Tibial nerve (tissue), 4 donors: Measurements from ENCODE around the gene NUCB2. TPM values are rescaled to one million over a fixed set of nuclear protein-coding genes. Genes with fewer than 3 reads are reported as not detected.

Source experiments
- DNase-seq, 2 donors: peaks; one replicate each; pipeline ENCODE4 v3.0.0-alpha.2; 2019; ENCODE audit warnings: low spot score in 2 of 2
- H3K27ac ChIP-seq, 4 donors: fragments of 200-600 bp; sonication (generic) in 3 of 4; one replicate each; pipeline ENCODE4 v1.5.1; 2017 to 2019; ENCODE audit warnings: mild to moderate bottlenecking in 1 of 4
- H3K27me3 ChIP-seq, 2 donors: fragments of 200-600 bp; sonication (generic) in 1 of 2; one replicate each; pipeline versions ENCODE4 v1.5.1 to v1.6.0; 2017 to 2019
- H3K36me3 ChIP-seq, 3 donors: fragments of 200-600 bp; sonication (generic); one replicate each; pipeline ENCODE4 v1.5.1; 2018 to 2019
- H3K4me1 ChIP-seq, 4 donors: fragments of 200-600 bp; sonication (generic) in 3 of 4; one replicate each; pipeline ENCODE4 v1.5.1; 2017 to 2019
- H3K4me3 ChIP-seq, 4 donors: fragments of 200-600 bp; sonication (generic) in 3 of 4; one replicate each; pipeline ENCODE4 v1.5.1; 2017 to 2019; ENCODE audit warnings: mild to moderate bottlenecking in 1 of 4, moderate library complexity in 1 of 4
- H3K9me3 ChIP-seq, 4 donors: fragments of 200-600 bp; sonication (generic) in 3 of 4; one replicate each; pipeline ENCODE4 v1.5.1; 2017 to 2019
- EP300 ChIP-seq, 2 donors: sonication (generic); formaldehyde crosslinking; IDR thresholded peaks; one replicate each; pipeline ENCODE4 v1.6.1; 2017; ENCODE audit warnings: antibody characterized with exemption in 2 of 2, mild to moderate bottlenecking in 1 of 2
- POLR2A ChIP-seq, 2 donors: fragments of 450-650 bp; IDR thresholded peaks; one replicate each; pipeline ENCODE4 v1.6.1; 2017; ENCODE audit warnings: antibody characterized with exemption in 2 of 2, mild to moderate bottlenecking in 2 of 2, moderate library complexity in 2 of 2
- WGBS, 2 donors: methylation state at CpG; one replicate each; pipeline ENCODE4 v1.1.5; 2018; 5-methylcytosine and 5-hydroxymethylcytosine counted together
- total RNA-seq, 4 donors: library from RNA; depleted of rRNA; stranded (reverse); fragments of >200 nt; gene quantifications; one replicate each; pipeline ENCODE4 v1.1.0, GENCODE V29; 2016
- TF ChIP-seq, protein P1 (sequence below), 5 experiments: fragments of 200-600 bp in 3 of 5; fragments of 450-650 bp in 2 of 5; sonication (generic) in 3 of 5; IDR thresholded peaks; one replicate each; pipeline ENCODE4 v1.5.1; 2016 to 2019; ENCODE audit warnings: antibody characterized with exemption in 5 of 5, mild to moderate bottlenecking in 3 of 5, moderate library complexity in 2 of 5

Gene NUCB2
- total RNA-seq, 4 donors from 2014 or later: 29.1 to 45.4 (median 36.0) TPM

- Histone ChIP-seq H3K36me3 (peaks cover 0 to 29% (median 0%) of the 10 kb centered on the region in 3 donors), H3K9me3 (no peaks in the 10 kb centered on the region), H3K27ac (no peak overlapping the region), H3K4me3 (no peak overlapping the region), H3K27me3 (no peaks in the 10 kb centered on the region), H3K4me1 (no peaks in the 10 kb centered on the region)
- no peak for TF ChIP-seq POLR2A (IDR thresholded peaks at IDR 0.05)
- no peak for TF ChIP-seq EP300 (IDR thresholded peaks at IDR 0.05)
- TF ChIP-seq, protein P1, sequence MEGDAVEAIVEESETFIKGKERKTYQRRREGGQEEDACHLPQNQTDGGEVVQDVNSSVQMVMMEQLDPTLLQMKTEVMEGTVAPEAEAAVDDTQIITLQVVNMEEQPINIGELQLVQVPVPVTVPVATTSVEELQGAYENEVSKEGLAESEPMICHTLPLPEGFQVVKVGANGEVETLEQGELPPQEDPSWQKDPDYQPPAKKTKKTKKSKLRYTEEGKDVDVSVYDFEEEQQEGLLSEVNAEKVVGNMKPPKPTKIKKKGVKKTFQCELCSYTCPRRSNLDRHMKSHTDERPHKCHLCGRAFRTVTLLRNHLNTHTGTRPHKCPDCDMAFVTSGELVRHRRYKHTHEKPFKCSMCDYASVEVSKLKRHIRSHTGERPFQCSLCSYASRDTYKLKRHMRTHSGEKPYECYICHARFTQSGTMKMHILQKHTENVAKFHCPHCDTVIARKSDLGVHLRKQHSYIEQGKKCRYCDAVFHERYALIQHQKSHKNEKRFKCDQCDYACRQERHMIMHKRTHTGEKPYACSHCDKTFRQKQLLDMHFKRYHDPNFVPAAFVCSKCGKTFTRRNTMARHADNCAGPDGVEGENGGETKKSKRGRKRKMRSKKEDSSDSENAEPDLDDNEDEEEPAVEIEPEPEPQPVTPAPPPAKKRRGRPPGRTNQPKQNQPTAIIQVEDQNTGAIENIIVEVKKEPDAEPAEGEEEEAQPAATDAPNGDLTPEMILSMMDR (IDR thresholded peaks at IDR 0.05): no peak
- no peak for DNase-seq
Measured at GRCh38 chr11:17294033-17294432, 17.5 kb downstream of the NUCB2 start.

- Histone ChIP-seq H3K27ac (no peak overlapping the region), H3K4me1 (no peaks in the 10 kb centered on the region), H3K9me3 (no peaks in the 10 kb centered on the region), H3K27me3 (no peaks in the 10 kb centered on the region), H3K4me3 (no peak overlapping the region), H3K36me3 (peaks cover 0 to 42% (median 0%) of the 10 kb centered on the region in 3 donors)
- DNase-seq: no peak
- WGBS, 2 donors: 89 to 90% methylated on average over 6 of the region's 6 CpGs
- TF ChIP-seq EP300 (IDR thresholded peaks at IDR 0.05) (no peak), POLR2A (IDR thresholded peaks at IDR 0.05) (no peak)
- TF ChIP-seq, protein P1 (IDR thresholded peaks at IDR 0.05): no peak
Measured at GRCh38 chr11:17296852-17297559, 20.5 kb downstream of the NUCB2 start.

DNA sequence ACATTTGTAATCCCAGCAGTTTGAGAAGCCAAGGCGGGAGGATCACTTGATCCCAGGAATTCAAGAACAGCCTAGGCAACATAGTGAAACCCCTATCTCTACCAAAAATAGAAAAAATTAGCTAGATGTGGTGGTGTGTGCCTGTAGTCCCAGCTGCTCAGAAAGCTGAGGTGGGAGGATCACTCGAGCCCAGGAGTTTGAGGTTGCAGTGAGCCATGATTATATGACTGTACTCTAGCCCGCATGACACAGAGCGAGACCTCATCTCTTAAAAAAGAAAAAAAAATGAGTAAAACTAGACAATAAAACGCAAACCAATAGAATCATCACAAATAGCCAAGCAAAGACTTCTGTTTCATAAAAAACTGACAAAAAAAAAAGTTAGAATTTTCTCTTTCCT lies 21.8 kb downstream of the NUCB2 start:
- 94% methylated on average over 5 of the region's 5 CpGs for WGBS, 2 donors
- no peaks in the 10 kb centered on the region for H3K9me3 ChIP-seq

GRCh38 chr11:17300372-17300771 lies 23.8 kb downstream of the NUCB2 start:
- no peaks in the 10 kb centered on the region for H3K4me1 ChIP-seq
- WGBS, 2 donors: 54 to 72% methylated on average over 4 of the region's 4 CpGs
- H3K27ac ChIP-seq: no peak overlapping the region
- peaks cover 0 to 76% (median 0%) of the 10 kb centered on the region in 3 donors for H3K36me3 ChIP-seq
- H3K9me3 ChIP-seq: no peaks in the 10 kb centered on the region
- no peaks in the 10 kb centered on the region for H3K27me3 ChIP-seq
- TF ChIP-seq EP300 (IDR thresholded peaks at IDR 0.05) (no peak), POLR2A (IDR thresholded peaks at IDR 0.05) (no peak)
- TF ChIP-seq, protein P1 (IDR thresholded peaks at IDR 0.05): no peak
- no peak overlapping the region for H3K4me3 ChIP-seq
- no peak for DNase-seq

More for the DNA sequence above, 21.8 kb downstream of the NUCB2 start:
- no peaks in the 10 kb centered on the region for H3K4me1 ChIP-seq
- no peak overlapping the region for H3K4me3 ChIP-seq
- TF ChIP-seq EP300 (IDR thresholded peaks at IDR 0.05) (no peak), POLR2A (IDR thresholded peaks at IDR 0.05) (no peak)
- TF ChIP-seq, protein P1 (IDR thresholded peaks at IDR 0.05): no peak
- H3K36me3 ChIP-seq: peaks cover 0 to 55% (median 0%) of the 10 kb centered on the region in 3 donors
- H3K27ac ChIP-seq: no peak overlapping the region
- no peaks in the 10 kb centered on the region for H3K27me3 ChIP-seq
- no peak for DNase-seq

DNA sequence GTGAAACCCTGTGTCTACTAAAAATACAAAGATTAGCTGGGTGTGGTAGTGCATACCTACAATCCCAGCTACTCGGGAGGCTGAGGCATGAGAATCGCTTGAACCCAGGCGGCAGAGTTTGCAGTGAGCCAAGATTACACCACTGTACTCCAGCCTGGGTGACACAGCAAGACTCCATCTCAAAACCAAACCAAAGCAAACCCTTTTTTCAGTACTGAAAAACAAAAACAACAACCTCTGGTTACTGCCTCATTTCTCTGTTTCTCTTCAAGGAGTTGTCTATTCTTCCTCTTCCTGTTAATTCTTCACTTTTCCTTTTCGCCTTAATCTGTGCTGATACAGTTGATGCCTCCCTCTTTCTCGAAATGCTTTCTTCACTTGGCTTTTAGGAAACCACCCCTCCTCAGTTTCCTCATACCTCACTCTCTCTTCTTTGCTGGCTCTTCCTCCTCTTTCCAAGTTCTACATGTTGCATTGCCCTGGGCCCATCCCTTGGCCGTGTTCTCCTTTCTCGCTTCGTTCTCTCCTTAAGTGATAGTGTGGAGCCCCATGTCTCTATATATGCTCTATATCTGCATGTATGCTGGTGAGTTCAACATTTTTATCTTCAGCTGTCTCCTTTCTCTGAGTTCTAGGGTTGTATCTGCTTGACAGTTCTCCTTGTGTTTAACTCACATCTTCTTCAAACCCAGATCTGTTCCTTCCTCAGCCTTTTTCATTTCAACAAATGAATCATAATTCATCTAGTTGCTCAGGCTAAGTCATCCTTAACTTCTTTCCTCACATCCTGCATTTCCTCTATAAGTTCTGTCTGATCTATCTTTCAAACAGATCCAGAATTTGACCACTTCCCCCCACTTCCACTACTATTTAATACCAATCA lies 37.1 kb downstream of the NUCB2 start:
- Histone ChIP-seq H3K9me3 (no peaks in the 10 kb centered on the region), H3K27me3 (no peaks in the 10 kb centered on the region), H3K4me1 (no peaks in the 10 kb centered on the region), H3K4me3 (no peak overlapping the region), H3K36me3 (peaks cover 0 to 75% (median 0%) of the 10 kb centered on the region in 3 donors), H3K27ac (no peak overlapping the region)
- 93 to 94% methylated on average over 8 of the region's 8 CpGs for WGBS, 2 donors
- DNase-seq: no peak
- TF ChIP-seq EP300 (IDR thresholded peaks at IDR 0.05) (no peak), POLR2A (IDR thresholded peaks at IDR 0.05) (no peak)
- TF ChIP-seq, protein P1 (IDR thresholded peaks at IDR 0.05): no peak
